OCI-LY1 (cell line): Measurements from ENCODE around the gene EPN2.

Experiments
- H2AFZ ChIP-seq: fragments of 200-600 bp; sonication (generic), shearing (Covaris generic); 2 replicates; pipeline ENCODE4 v1.6.0; 2014; ENCODE audit warnings: antibody characterized with exemption, mild to moderate bottlenecking, low read length
- H3F3A ChIP-seq: fragments of 200-600 bp; sonication (generic), shearing (Covaris generic); 2 replicates; pipeline ENCODE4 v1.6.0; 2014; ENCODE audit warnings: mild to moderate bottlenecking, antibody characterized with exemption, low read length, moderate library complexity; ENCODE audit not compliant: insufficient read depth
- H3K27ac ChIP-seq: fragments of 200-600 bp; sonication (generic); 2 replicates; pipeline ENCODE4 v1.5.1; 2014; ENCODE audit warnings: low read length, mixed run types, mild to moderate bottlenecking, low read depth; ENCODE audit not compliant: poor library complexity, severe bottlenecking
- H3K27me3 ChIP-seq: fragments of 200-600 bp; sonication (generic); 2 replicates; pipeline ENCODE4 v1.6.0; 2014; ENCODE audit warnings: antibody characterized with exemption, mild to moderate bottlenecking, low read length, moderate library complexity; ENCODE audit not compliant: insufficient read depth
- H3K36me3 ChIP-seq: fragments of 200-600 bp; sonication (generic); 2 replicates; pipeline ENCODE4 v1.6.1; 2014; ENCODE audit warnings: mild to moderate bottlenecking, antibody characterized with exemption, low read length, moderate library complexity, mixed read lengths; ENCODE audit not compliant: insufficient read depth
- H3K4me1 ChIP-seq: fragments of 200-600 bp; sonication (generic); 2 replicates; pipeline ENCODE4 v1.5.1; 2014; ENCODE audit warnings: mild to moderate bottlenecking, low read length, moderate library complexity; ENCODE audit not compliant: insufficient read depth, severe bottlenecking
- H3K4me2 ChIP-seq: fragments of 200-600 bp; sonication (generic), shearing (Covaris generic); 2 replicates; pipeline ENCODE4 v1.6.1; 2014; ENCODE audit warnings: low read length
- H3K4me3 ChIP-seq: fragments of 200-600 bp; sonication (generic); 2 replicates; pipeline ENCODE4 v1.5.1; 2014; ENCODE audit warnings: low read length, low read depth, mild to moderate bottlenecking, mixed read lengths; ENCODE audit not compliant: poor library complexity, severe bottlenecking
- H3K79me2 ChIP-seq: fragments of 200-600 bp; shearing (Covaris generic); 2 replicates; pipeline ENCODE4 v1.6.1; 2016; ENCODE audit warnings: mixed run types, low read length, mixed read lengths; ENCODE audit not compliant: insufficient read depth
- H3K9ac ChIP-seq: fragments of 200-600 bp; sonication (generic), shearing (Covaris generic); 2 replicates; pipeline ENCODE4 v1.6.1; 2014; ENCODE audit warnings: mild to moderate bottlenecking, low read length, mixed read lengths
- H3K9me2 ChIP-seq: fragments of 200-600 bp; sonication (generic), shearing (Covaris generic); 2 replicates; pipeline ENCODE4 v1.6.1; 2014; ENCODE audit warnings: low read depth, mild to moderate bottlenecking, low read length, mixed read lengths
- H3K9me3 ChIP-seq: fragments of 200-600 bp; shearing (Covaris generic); 2 replicates; pipeline ENCODE4 v1.6.1; 2014; ENCODE audit warnings: low read length, mixed read lengths
- H4K20me1 ChIP-seq: fragments of 200-600 bp; sonication (generic), shearing (Covaris generic); 2 replicates; pipeline ENCODE4 v1.6.0; 2016; ENCODE audit warnings: mild to moderate bottlenecking, low read length; ENCODE audit not compliant: insufficient read depth
- CTCF ChIP-seq: fragments of 200-600 bp; sonication (generic), shearing (Covaris generic); IDR thresholded peaks from 2 replicates; pipeline ENCODE4 v1.5.1; 2017; ENCODE audit warnings: mild to moderate bottlenecking, antibody characterized with exemption, low read length, moderate library complexity, mixed read lengths
- EZH2 ChIP-seq: fragments of 200-600 bp; sonication (generic), shearing (Covaris generic); IDR thresholded peaks from 2 replicates; pipeline ENCODE4 v1.8.0; 2017; ENCODE audit warnings: borderline replicate concordance, mixed run types, mild to moderate bottlenecking, antibody characterized with exemption, low read length, moderate library complexity, mixed read lengths

EPN2 gene

GRCh38 chr17:19301973-19302372, 64.8 kb downstream of the EPN2 start:
- Histone ChIP-seq H3K4me3 (no peak overlapping the region), H3K79me2 (no peaks in the 10 kb centered on the region), H3K4me2 (no peak overlapping the region), H3K9me2 (no peaks in the 10 kb centered on the region), H3F3A (0 out of 2 replicates have a peak, but pooled peaks cover 5% of the 10 kb centered on the region), H3K9me3 (no peaks in the 10 kb centered on the region), H3K4me1 (peaks cover 32% of the 10 kb centered on the region), H3K27me3 (no peaks in the 10 kb centered on the region; the same call in 1 of the 2 replicates), H4K20me1 (no peaks in the 10 kb centered on the region), H3K9ac (no peak overlapping the region), H3K27ac (no peak overlapping the region), H2AFZ (no peak overlapping the region), H3K36me3 (no peaks in the 10 kb centered on the region)
- TF ChIP-seq EZH2 (no peak), CTCF (no peak)

- Histone ChIP-seq H3K79me2 (no peaks in the 10 kb centered on the region), H3K27ac (no peak overlapping the region), H3F3A (0 out of 2 replicates have a peak, but pooled peaks cover 5% of the 10 kb centered on the region), H3K9me2 (no peaks in the 10 kb centered on the region), H3K27me3 (no peaks in the 10 kb centered on the region; the same call in 1 of the 2 replicates), H4K20me1 (no peaks in the 10 kb centered on the region), H3K9ac (no peak overlapping the region), H2AFZ (no peak overlapping the region), H3K9me3 (no peaks in the 10 kb centered on the region), H3K4me1 (peaks cover 40% of the 10 kb centered on the region), H3K4me2 (no peak overlapping the region), H3K36me3 (no peaks in the 10 kb centered on the region), H3K4me3 (no peak overlapping the region)
- no peak for TF ChIP-seq EZH2
- no peak for TF ChIP-seq CTCF
Observed at GRCh38 chr17:19302791-19303331, 65.7 kb downstream of the EPN2 start.

GRCh38 chr17:19303367-19303776, 66.2 kb downstream of the EPN2 start:
- no peaks in the 10 kb centered on the region for H3K36me3 ChIP-seq
- H4K20me1 ChIP-seq = no peaks in the 10 kb centered on the region
- H3K27me3 ChIP-seq = no peaks in the 10 kb centered on the region; the same call in 1 of the 2 replicates
- H2AFZ ChIP-seq = no peak overlapping the region
- no peak overlapping the region for H3K4me2 ChIP-seq
- H3K9me3 ChIP-seq = no peaks in the 10 kb centered on the region
- peaks cover 43% of the 10 kb centered on the region for H3K4me1 ChIP-seq
- no peak overlapping the region for H3K9ac ChIP-seq
- no peak overlapping the region for H3K4me3 ChIP-seq
- H3K27ac ChIP-seq = no peak overlapping the region
- no peaks in the 10 kb centered on the region for H3K79me2 ChIP-seq
- no peaks in the 10 kb centered on the region for H3K9me2 ChIP-seq
- 0 out of 2 replicates have a peak, but pooled peaks cover 5% of the 10 kb centered on the region for H3F3A ChIP-seq
- TF ChIP-seq CTCF (no peak), EZH2 (no peak)
